ENCODE results near the gene RGS12. TPM values are rescaled to one million over a fixed set of nuclear protein-coding genes. Genes with fewer than 3 reads are reported as not detected.

Gene RGS12
- total and polyA plus RNA-seq, 2 of the 13 experiments (the other 11 are each of a cell fraction or from before 2014, with no cell fraction given), result 21.0 to 27.7 TPM

DNA sequence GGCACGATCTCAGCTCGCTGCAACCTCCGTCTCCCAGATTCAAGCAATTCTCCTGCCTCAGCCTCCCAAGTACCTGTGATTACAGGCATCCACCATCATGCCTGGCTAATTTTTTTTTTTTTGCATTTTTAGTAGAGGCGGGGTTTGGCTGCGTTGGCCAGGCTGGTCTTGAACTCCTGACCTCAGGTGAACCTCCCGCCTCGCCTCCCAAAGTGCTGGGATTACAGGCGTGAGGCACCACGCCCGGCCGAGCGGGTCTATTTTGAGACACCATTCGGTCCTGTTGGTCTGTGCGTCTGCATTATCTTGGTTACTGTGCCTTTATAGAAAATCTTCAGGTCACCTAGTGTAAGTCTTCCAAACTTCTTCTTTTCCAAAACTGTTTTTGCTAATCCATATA lies 21.7 kb upstream of the RGS12 start:
- BruUV-seq (replicated peaks), result no TSS peak
- H3K4me3 ChIP-seq (replicated peaks in 1 of 3; ENCODE audit: insufficient read depth in 1 of 3, low read depth in 2 of 3, low read length in 3 of 3), result no peak overlapping the region
- no peak overlapping the region for H3K27ac ChIP-seq (ENCODE audit: extremely low read length, insufficient read depth, low read length)
- WGBS (ENCODE audit: low lambda C conversion rate), result 55% methylated on average over 14 of the region's 14 CpGs
- intact Hi-C loops (cut with micrococcal nuclease; ENCODE audit: unreplicated experiment), result no loop called here
- ATAC-seq (no peak), FAIRE-seq (no peak), DNase-seq (ENCODE audit: low spot score) (no peak)
- ChIA-PET CTCF (ENCODE audit: low intra/inter-chr PET ratio, low total read pairs) (no interaction called here), POLR2A (no interaction called here)
- TF ChIP-seq NFIC (IDR thresholded peaks at IDR 0.05; ENCODE audit: low read length) (no peak), SIX1 (CRISPR knock-in tag; IDR thresholded peaks at IDR 0.05; ENCODE audit: borderline replicate concordance) (no peak), AKAP8 (CRISPR knock-in tag; IDR thresholded peaks at IDR 0.05) (no peak), ZNF841 (CRISPR knock-in tag; IDR thresholded peaks at IDR 0.05; ENCODE audit: borderline replicate concordance) (no peak), CREB1 (IDR thresholded peaks at IDR 0.05) (no peak), CREB1 (CRISPR knock-in tag; IDR thresholded peaks at IDR 0.05) (no peak), ZNF7 (CRISPR knock-in tag; IDR thresholded peaks at IDR 0.05) (no peak), RBAK (CRISPR knock-in tag; IDR thresholded peaks at IDR 0.05) (no peak), RFXANK (CRISPR knock-in tag; IDR thresholded peaks at IDR 0.05) (no peak), ZSCAN31 (CRISPR knock-in tag; IDR thresholded peaks at IDR 0.05; ENCODE audit: low read depth) (no peak), FOXA3 (CRISPR knock-in tag; IDR thresholded peaks at IDR 0.05) (no peak), ZSCAN30 (CRISPR knock-in tag; IDR thresholded peaks at IDR 0.05) (no peak), DMAP1 (CRISPR knock-in tag; IDR thresholded peaks at IDR 0.05) (no peak), YEATS2 (CRISPR knock-in tag; IDR thresholded peaks at IDR 0.05; ENCODE audit: borderline replicate concordance) (no peak), ZBTB38 (CRISPR knock-in tag; IDR thresholded peaks at IDR 0.05) (no peak)
- TF ChIP-seq, protein P1, sequence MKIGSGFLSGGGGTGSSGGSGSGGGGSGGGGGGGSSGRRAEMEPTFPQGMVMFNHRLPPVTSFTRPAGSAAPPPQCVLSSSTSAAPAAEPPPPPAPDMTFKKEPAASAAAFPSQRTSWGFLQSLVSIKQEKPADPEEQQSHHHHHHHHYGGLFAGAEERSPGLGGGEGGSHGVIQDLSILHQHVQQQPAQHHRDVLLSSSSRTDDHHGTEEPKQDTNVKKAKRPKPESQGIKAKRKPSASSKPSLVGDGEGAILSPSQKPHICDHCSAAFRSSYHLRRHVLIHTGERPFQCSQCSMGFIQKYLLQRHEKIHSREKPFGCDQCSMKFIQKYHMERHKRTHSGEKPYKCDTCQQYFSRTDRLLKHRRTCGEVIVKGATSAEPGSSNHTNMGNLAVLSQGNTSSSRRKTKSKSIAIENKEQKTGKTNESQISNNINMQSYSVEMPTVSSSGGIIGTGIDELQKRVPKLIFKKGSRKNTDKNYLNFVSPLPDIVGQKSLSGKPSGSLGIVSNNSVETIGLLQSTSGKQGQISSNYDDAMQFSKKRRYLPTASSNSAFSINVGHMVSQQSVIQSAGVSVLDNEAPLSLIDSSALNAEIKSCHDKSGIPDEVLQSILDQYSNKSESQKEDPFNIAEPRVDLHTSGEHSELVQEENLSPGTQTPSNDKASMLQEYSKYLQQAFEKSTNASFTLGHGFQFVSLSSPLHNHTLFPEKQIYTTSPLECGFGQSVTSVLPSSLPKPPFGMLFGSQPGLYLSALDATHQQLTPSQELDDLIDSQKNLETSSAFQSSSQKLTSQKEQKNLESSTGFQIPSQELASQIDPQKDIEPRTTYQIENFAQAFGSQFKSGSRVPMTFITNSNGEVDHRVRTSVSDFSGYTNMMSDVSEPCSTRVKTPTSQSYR (CRISPR knock-in tag; IDR thresholded peaks at IDR 0.05; ENCODE audit: borderline replicate concordance), result no peak
- TF ChIP-seq, protein P2, sequence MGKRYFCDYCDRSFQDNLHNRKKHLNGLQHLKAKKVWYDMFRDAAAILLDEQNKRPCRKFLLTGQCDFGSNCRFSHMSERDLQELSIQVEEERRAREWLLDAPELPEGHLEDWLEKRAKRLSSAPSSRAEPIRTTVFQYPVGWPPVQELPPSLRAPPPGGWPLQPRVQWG (CRISPR knock-in tag; IDR thresholded peaks at IDR 0.05; ENCODE audit: borderline replicate concordance, low read depth), result no peak
- TF ChIP-seq, protein P3, sequence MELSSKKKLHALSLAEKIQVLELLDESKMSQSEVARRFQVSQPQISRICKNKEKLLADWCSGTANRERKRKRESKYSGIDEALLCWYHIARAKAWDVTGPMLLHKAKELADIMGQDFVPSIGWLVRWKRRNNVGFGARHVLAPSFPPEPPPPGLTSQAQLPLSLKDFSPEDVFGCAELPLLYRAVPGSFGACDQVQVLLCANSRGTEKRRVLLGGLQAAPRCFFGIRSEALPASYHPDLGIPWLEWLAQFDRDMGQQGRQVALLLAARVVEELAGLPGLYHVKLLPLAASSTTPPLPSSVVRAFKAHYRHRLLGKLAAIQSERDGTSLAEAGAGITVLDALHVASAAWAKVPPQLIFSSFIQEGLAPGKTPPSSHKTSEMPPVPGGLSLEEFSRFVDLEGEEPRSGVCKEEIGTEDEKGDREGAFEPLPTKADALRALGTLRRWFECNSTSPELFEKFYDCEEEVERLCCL (CRISPR knock-in tag; IDR thresholded peaks at IDR 0.05; ENCODE audit: borderline replicate concordance), result no peak
- no peaks in the 10 kb centered on the region for H4K20me1 ChIP-seq (ENCODE audit: insufficient read depth, low read length)
- no peaks in the 10 kb centered on the region for H3K79me2 ChIP-seq (ENCODE audit: insufficient read depth, low read length)
- no peaks in the 10 kb centered on the region for H3K36me3 ChIP-seq (replicated peaks in 1 of 2; ENCODE audit: control insufficient read depth in 1 of 2, insufficient read depth in 2 of 2, low read length in 2 of 2)
- no peak overlapping the region for H3K4me2 ChIP-seq (ENCODE audit: low read depth, low read length)
- in situ Hi-C loops (cut with HindIII; ENCODE audit: extremely low pct_ligation_motif_present, low pct_unique_long_range_greater_than_20kb), result no loop called here
- H3K4me1 ChIP-seq (ENCODE audit: insufficient read depth, low read length), result peaks cover 33% of the 10 kb centered on the region
- no peak overlapping the region for H3K9ac ChIP-seq (ENCODE audit: insufficient read depth, low read depth, low read length)
- peaks cover 0 to 31% of the 10 kb centered on the region in 2 experiments for H3K27me3 ChIP-seq (ENCODE audit: control insufficient read depth in 1 of 2, insufficient read depth in 2 of 2, low read length in 2 of 2)
- H3K9me3 ChIP-seq (ENCODE audit: low read length), result no peaks in the 10 kb centered on the region
- H2AFZ ChIP-seq (ENCODE audit: low read length), result no peak overlapping the region

Measured in HepG2 (cell line).